ENCODE results near the gene ERCC1. TPM values are rescaled to one million over a fixed set of nuclear protein-coding genes. Genes with fewer than 3 reads are reported as not detected.

ERCC1 gene
- total and polyA plus RNA-seq, 2 of the 13 experiments (the other 11 are each of a cell fraction or from before 2014, with no cell fraction given), result 40.0 to 66.4 TPM

DNA sequence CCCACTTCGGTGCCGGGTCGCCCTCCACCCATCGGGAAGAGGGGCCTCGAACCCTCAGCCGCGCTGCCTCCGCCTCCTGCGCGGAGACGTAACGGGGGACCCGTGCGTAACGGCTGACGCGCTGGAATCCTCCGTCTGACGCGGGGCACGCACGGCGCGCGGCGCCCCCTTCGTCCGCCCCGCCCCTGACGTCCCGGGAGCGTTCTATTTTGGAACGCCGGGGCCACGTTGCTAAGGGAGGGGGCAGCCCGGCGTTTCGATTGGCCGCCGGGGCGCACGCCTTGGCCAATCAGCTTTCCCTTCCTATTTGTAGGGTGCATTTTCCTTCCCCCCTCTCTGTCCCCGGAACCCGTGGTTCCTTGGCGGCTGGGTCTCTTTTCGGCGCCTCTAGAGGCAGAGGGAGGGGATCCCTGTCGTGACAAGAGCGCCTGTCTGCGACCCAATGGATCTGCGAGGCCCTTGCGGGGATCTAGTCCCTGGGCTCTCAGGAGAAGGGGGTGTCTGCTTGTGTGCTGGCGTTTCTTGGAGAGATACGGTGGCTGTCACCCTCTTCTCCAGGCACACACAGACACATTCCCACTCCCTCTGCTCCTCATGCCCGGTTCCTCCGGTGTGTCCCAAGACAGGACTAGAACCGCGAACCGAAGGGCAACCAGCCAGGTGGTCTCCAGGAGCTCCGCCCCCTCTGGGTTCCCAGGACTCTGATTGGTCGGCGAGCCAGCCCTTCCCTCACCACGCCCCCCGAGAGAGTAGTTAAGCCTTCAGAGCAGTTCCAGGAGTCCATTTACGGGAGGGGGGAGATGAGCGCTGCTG is 45.6 kb upstream of the ERCC1 start (continued):
- TF ChIP-seq FOXK1 (CRISPR knock-in tag; IDR thresholded peaks at IDR 0.05; ENCODE audit: borderline replicate concordance, low read depth) (peak; percentile 80; the same call in 1 of the 2 replicates), FOXA3 (CRISPR knock-in tag; IDR thresholded peaks at IDR 0.05) (peak; percentile 40; the same call in 1 of the 2 replicates), NFYC (CRISPR knock-in tag; IDR thresholded peaks at IDR 0.05) (peak; percentile 88), POLR2G (IDR thresholded peaks at IDR 0.05; ENCODE audit: low read depth, low read length) (peak; percentile 35), ZNF883 (CRISPR knock-in tag; IDR thresholded peaks at IDR 0.05; ENCODE audit: not compliant biosample characterization) (peak; percentile 44), ZNF326 (CRISPR knock-in tag; IDR thresholded peaks at IDR 0.05; ENCODE audit: borderline replicate concordance) (no peak), SATB2 (CRISPR knock-in tag; IDR thresholded peaks at IDR 0.05) (no peak)
- TF ChIP-seq, protein P1, sequence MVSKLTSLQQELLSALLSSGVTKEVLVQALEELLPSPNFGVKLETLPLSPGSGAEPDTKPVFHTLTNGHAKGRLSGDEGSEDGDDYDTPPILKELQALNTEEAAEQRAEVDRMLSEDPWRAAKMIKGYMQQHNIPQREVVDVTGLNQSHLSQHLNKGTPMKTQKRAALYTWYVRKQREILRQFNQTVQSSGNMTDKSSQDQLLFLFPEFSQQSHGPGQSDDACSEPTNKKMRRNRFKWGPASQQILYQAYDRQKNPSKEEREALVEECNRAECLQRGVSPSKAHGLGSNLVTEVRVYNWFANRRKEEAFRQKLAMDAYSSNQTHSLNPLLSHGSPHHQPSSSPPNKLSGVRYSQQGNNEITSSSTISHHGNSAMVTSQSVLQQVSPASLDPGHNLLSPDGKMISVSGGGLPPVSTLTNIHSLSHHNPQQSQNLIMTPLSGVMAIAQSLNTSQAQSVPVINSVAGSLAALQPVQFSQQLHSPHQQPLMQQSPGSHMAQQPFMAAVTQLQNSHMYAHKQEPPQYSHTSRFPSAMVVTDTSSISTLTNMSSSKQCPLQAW (CRISPR knock-in tag; IDR thresholded peaks at IDR 0.05), result peak; percentile 73
- TF ChIP-seq, protein P2, sequence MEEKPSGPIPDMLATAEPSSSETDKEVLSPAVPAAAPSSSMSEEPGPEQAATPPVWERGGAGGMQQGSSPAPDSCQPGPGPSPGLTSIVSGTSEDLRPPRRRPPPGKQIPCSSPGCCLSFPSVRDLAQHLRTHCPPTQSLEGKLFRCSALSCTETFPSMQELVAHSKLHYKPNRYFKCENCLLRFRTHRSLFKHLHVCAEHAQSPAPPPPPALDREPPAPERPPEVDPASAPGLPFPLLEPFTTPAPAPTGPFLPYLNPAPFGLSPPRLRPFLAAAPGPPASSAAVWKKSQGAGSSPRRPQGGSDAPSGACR (CRISPR knock-in tag; IDR thresholded peaks at IDR 0.05), result peak; percentile 54; the same call in 1 of the 2 replicates
- TF ChIP-seq, protein P3, sequence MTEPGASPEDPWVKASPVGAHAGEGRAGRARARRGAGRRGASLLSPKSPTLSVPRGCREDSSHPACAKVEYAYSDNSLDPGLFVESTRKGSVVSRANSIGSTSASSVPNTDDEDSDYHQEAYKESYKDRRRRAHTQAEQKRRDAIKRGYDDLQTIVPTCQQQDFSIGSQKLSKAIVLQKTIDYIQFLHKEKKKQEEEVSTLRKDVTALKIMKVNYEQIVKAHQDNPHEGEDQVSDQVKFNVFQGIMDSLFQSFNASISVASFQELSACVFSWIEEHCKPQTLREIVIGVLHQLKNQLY (CRISPR knock-in tag; IDR thresholded peaks at IDR 0.05), result no peak
- TF ChIP-seq, protein P4, sequence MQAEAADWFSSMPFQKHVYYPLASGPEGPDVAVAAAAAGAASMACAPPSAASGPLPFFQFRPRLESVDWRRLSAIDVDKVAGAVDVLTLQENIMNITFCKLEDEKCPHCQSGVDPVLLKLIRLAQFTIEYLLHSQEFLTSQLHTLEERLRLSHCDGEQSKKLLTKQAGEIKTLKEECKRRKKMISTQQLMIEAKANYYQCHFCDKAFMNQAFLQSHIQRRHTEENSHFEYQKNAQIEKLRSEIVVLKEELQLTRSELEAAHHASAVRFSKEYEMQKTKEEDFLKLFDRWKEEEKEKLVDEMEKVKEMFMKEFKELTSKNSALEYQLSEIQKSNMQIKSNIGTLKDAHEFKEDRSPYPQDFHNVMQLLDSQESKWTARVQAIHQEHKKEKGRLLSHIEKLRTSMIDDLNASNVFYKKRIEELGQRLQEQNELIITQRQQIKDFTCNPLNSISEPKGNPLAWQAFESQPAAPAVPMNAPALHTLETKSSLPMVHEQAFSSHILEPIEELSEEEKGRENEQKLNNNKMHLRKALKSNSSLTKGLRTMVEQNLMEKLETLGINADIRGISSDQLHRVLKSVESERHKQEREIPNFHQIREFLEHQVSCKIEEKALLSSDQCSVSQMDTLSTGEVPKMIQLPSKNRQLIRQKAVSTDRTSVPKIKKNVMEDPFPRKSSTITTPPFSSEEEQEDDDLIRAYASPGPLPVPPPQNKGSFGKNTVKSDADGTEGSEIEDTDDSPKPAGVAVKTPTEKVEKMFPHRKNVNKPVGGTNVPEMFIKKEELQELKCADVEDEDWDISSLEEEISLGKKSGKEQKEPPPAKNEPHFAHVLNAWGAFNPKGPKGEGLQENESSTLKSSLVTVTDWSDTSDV (CRISPR knock-in tag; IDR thresholded peaks at IDR 0.05), result 0 out of 2 replicates have a peak, but pooled peaks have one; percentile 46
